ENCODE data around the gene HSPA13. TPM values are rescaled to one million over a fixed set of nuclear protein-coding genes. Genes with fewer than 3 reads are reported as not detected.

Gene HSPA13
- total RNA-seq, 2 experiments from 2014 or later = 14.6 to 31.7 TPM

- TF ChIP-seq CTCF (conservative IDR thresholded peaks at IDR 0.05; ENCODE audit: low read length) (no peak), EZH2phosphoT487 (IDR thresholded peaks at IDR 0.05; ENCODE audit: borderline replicate concordance, low read depth, low read length) (no peak)
- Histone ChIP-seq H3K9me3 (ENCODE audit: low read length) (no peaks in the 10 kb centered on the region), H3K36me3 (ENCODE audit: insufficient read depth, low read length) (no peaks in the 10 kb centered on the region), H3K4me1 (ENCODE audit: insufficient read depth, low read length, poor library complexity, severe bottlenecking) (peaks cover 6% of the 10 kb centered on the region), H3K79me2 (ENCODE audit: insufficient read depth, low read depth, low read length) (no peaks in the 10 kb centered on the region; the same call in 1 of the 2 replicates), H3K27ac (ENCODE audit: low read depth, low read length, poor library complexity, severe bottlenecking) (no peak overlapping the region), H3K4me3 (ENCODE audit: low read depth, low read length, poor library complexity, severe bottlenecking) (no peak overlapping the region), H3K4me2 (ENCODE audit: low read length) (no peak overlapping the region), H3K9me2 (ENCODE audit: insufficient read depth, low read length) (no peaks in the 10 kb centered on the region), H4K20me1 (ENCODE audit: insufficient read depth, low read length) (no peaks in the 10 kb centered on the region), H2AFZ (ENCODE audit: low read length) (no peak overlapping the region)
- DNase-seq (ENCODE audit: low spot score) = no peak
- intact Hi-C loops (cut with micrococcal nuclease; ENCODE audit: unreplicated experiment) = no loop called here
- ChIA-PET CTCF (ENCODE audit: unreplicated experiment) (no interaction called here), POLR2A (no interaction called here)
- no TSS peak for BruUV-seq (replicated peaks)
Observed at GRCh38 chr21:14388282-14388681, 5.3 kb upstream of the HSPA13 start.

GRCh38 chr21:14384453-14384852 is 1.5 kb upstream of the HSPA13 start:
- peaks cover 12% of the 10 kb centered on the region for H3K36me3 ChIP-seq (ENCODE audit: insufficient read depth, low read length)
- no peaks in the 10 kb centered on the region for H3K9me2 ChIP-seq (ENCODE audit: insufficient read depth, low read length)
- H3K4me3 ChIP-seq (ENCODE audit: low read depth, low read length, poor library complexity, severe bottlenecking) = peak overlapping the region; percentile 88
- POLR2A ChIA-PET = interaction anchor here (0.6 to 4.7 kb wide), 5 partner anchors 11 to 767 kb away, joined by 3 to 25 read pairs (median 3); no protein-coding TSS in a partner anchor
- TF ChIP-seq EZH2phosphoT487 (IDR thresholded peaks at IDR 0.05; ENCODE audit: borderline replicate concordance, low read depth, low read length) = no peak
- TF ChIP-seq CTCF (conservative IDR thresholded peaks at IDR 0.05; ENCODE audit: low read length) = no peak
- peaks cover 29% of the 10 kb centered on the region for H3K4me1 ChIP-seq (ENCODE audit: insufficient read depth, low read length, poor library complexity, severe bottlenecking)
- H3K4me2 ChIP-seq (ENCODE audit: low read length) = peak overlapping the region; percentile 68
- intact Hi-C loops (cut with micrococcal nuclease; ENCODE audit: unreplicated experiment) = loop anchor here (5.0 kb wide), 1 partner anchor 293 kb away; no protein-coding TSS in a partner anchor
- peak overlapping the region; percentile 91; the same call in 1 of the 2 replicates for H2AFZ ChIP-seq (ENCODE audit: low read length)
- DNase-seq (ENCODE audit: low spot score) = no peak
- peaks cover 33% of the 10 kb centered on the region for H3K79me2 ChIP-seq (ENCODE audit: insufficient read depth, low read depth, low read length)
- H3K9me3 ChIP-seq (ENCODE audit: low read length) = no peaks in the 10 kb centered on the region
- no peak overlapping the region for H3K27ac ChIP-seq (ENCODE audit: low read depth, low read length, poor library complexity, severe bottlenecking)
- BruUV-seq (replicated peaks) = no TSS peak
- CTCF ChIA-PET (ENCODE audit: unreplicated experiment) = no interaction called here
- H4K20me1 ChIP-seq (ENCODE audit: insufficient read depth, low read length) = 0 out of 2 replicates have a peak, but pooled peaks cover 5% of the 10 kb centered on the region

GRCh38 chr21:14383596-14384180 is 742 bp upstream of the HSPA13 start:
- Histone ChIP-seq H3K9me2 (ENCODE audit: insufficient read depth, low read length) (no peaks in the 10 kb centered on the region), H2AFZ (ENCODE audit: low read length) (peak overlapping the region; percentile 91), H3K36me3 (ENCODE audit: insufficient read depth, low read length) (peaks cover 18% of the 10 kb centered on the region), H4K20me1 (ENCODE audit: insufficient read depth, low read length) (0 out of 2 replicates have a peak, but pooled peaks cover 5% of the 10 kb centered on the region), H3K4me1 (ENCODE audit: insufficient read depth, low read length, poor library complexity, severe bottlenecking) (peaks cover 29% of the 10 kb centered on the region), H3K4me3 (ENCODE audit: low read depth, low read length, poor library complexity, severe bottlenecking) (peak overlapping the region; percentile 88), H3K9me3 (ENCODE audit: low read length) (no peaks in the 10 kb centered on the region), H3K79me2 (ENCODE audit: insufficient read depth, low read depth, low read length) (peaks cover 36% of the 10 kb centered on the region), H3K27ac (ENCODE audit: low read depth, low read length, poor library complexity, severe bottlenecking) (peak overlapping the region; percentile 51), H3K4me2 (ENCODE audit: low read length) (peak overlapping the region; percentile 68)
- TSS peak; percentile 92 for BruUV-seq (replicated peaks)
- TF ChIP-seq CTCF (conservative IDR thresholded peaks at IDR 0.05; ENCODE audit: low read length) (peak; percentile 26; the same call in 1 of the 2 replicates), EZH2phosphoT487 (IDR thresholded peaks at IDR 0.05; ENCODE audit: borderline replicate concordance, low read depth, low read length) (no peak)
- ChIA-PET CTCF (ENCODE audit: unreplicated experiment) (interaction anchor here (0.9 to 1.7 kb wide), 2 partner anchors 36 to 297 kb away, joined by 3 read pairs; no protein-coding TSS in a partner anchor), POLR2A (interaction anchor here (0.5 to 5.1 kb wide), 15 partner anchors 11 to 1843 kb away, joined by 3 to 33 read pairs (median 4); no protein-coding TSS in a partner anchor)
- DNase-seq (ENCODE audit: low spot score) = peak; percentile 44
- intact Hi-C loops (cut with micrococcal nuclease; ENCODE audit: unreplicated experiment) = loop anchor here (2.0 to 5.0 kb wide), 2 partner anchors 294 to 1345 kb away; partner anchors contain the start of gene USP25
